Lower lobe of right lung (tissue), 2 donors: ENCODE measurements around the gene CHMP2A. TPM values are rescaled to one million over a fixed set of nuclear protein-coding genes. Genes with fewer than 3 reads are reported as not detected.

Experiments used
- ATAC-seq, 2 donors: fragments of 200-7000 bp; cut with Tn5 transposase; one replicate each; pipeline ENCODE4 v1.9.1; 2020 to 2022; ENCODE audit warnings: mild to moderate bottlenecking in 2 of 2, moderate library complexity in 2 of 2
- DNase-seq: peaks from one replicate; pipeline ENCODE4 v3.0.0-alpha.2; 2020
- H3K27ac ChIP-seq: fragments of 200-600 bp; one replicate; pipeline ENCODE4 v1.8.0; 2022
- H3K27me3 ChIP-seq: fragments of 200-600 bp; one replicate; pipeline ENCODE4 v1.8.0; 2022; ENCODE audit warnings: low read depth
- H3K36me3 ChIP-seq: fragments of 200-600 bp; one replicate; pipeline ENCODE4 v1.8.0; 2022; ENCODE audit warnings: mild to moderate bottlenecking
- H3K4me1 ChIP-seq: fragments of 200-600 bp; one replicate; pipeline ENCODE4 v1.8.0; 2022
- H3K4me3 ChIP-seq: fragments of 200-600 bp; one replicate; pipeline ENCODE4 v1.8.0; 2022; ENCODE audit warnings: mild to moderate bottlenecking
- H3K9me3 ChIP-seq: fragments of 200-600 bp; one replicate; pipeline ENCODE4 v1.8.0; 2022
- intact Hi-C: fragments of 100-400 bp; cut with DNase I; formaldehyde crosslinking; loops from one replicate; pipeline ENCODE4 v1.11.0; 2022
- total RNA-seq: library from RNA; stranded (reverse); fragmentation: NEBNext Ultra II Directional; extraction: Animal tissue kit (Norgen Biotek cat#: 25700); gene quantifications from one replicate; pipeline ENCODE4 v1.2.1, GENCODE V29; 2021
- TF ChIP-seq, protein P1 (sequence below): fragments of 200-600 bp; IDR thresholded peaks from one replicate; pipeline ENCODE4 v1.8.0; 2022; ENCODE audit warnings: antibody characterized with exemption, mild to moderate bottlenecking
- donor health status: DM: no; HTN: yes; CAD: no; lungs with severe emphysema.

CHMP2A gene
- total RNA-seq, 1 donor from 2014 or later = 104 TPM

DNA sequence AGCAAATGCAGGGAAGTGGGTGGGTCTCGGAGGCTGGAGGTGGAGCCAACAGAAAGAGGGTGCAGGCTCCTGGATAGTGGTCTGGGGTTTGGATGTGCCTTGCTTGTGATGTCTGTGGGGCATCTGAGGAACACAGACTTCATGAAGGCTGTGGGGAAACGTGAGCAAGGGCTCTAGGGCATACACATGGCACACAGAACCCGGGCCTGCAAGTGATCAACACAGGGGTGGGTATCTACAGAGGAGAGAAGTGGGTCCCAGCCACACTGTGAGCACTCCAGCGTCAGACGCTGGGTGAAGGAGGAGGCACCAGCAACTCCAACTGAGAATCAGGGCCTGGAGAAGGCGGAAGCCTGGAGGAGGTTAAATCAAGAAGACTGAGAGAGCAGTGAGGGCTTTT is 8.9 kb upstream of the CHMP2A start:
- no peak for DNase-seq

DNA sequence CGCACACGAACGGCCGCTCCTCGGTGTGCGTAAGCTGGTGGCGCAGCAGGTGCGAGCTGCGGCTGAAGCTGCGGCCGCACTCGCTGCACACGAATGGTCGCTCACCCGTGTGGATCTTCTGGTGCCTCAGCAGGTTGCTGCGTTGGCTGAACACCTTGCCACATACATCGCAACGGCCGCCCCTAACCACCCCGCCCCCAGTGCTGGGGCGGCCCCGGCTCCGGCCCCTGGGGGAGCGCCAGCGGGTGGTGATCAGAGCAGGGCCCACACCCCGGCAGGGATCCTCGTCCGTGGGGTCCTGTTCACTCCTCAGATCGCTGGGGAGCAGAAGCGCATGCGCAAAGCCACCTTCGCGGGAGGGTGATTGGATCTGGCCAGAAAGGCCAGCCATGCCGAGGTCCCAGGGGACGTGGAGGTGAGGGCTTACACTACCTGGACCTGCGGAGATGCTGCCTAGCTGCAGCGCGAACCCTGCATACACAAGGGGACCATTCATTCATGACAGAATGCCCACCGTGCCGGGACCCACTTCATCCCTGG is 8.2 kb upstream of the CHMP2A start:
- peaks cover 13% of the 10 kb centered on the region for H3K36me3 ChIP-seq
- H3K4me1 ChIP-seq = peaks cover 21% of the 10 kb centered on the region
- ATAC-seq (no peak), DNase-seq (no peak)
- H3K9me3 ChIP-seq = no peaks in the 10 kb centered on the region
- intact Hi-C loops = no loop called here
- peak overlapping the region; percentile 57 for H3K4me3 ChIP-seq
- H3K27ac ChIP-seq = peak overlapping the region; percentile 67
- TF ChIP-seq, protein P1, sequence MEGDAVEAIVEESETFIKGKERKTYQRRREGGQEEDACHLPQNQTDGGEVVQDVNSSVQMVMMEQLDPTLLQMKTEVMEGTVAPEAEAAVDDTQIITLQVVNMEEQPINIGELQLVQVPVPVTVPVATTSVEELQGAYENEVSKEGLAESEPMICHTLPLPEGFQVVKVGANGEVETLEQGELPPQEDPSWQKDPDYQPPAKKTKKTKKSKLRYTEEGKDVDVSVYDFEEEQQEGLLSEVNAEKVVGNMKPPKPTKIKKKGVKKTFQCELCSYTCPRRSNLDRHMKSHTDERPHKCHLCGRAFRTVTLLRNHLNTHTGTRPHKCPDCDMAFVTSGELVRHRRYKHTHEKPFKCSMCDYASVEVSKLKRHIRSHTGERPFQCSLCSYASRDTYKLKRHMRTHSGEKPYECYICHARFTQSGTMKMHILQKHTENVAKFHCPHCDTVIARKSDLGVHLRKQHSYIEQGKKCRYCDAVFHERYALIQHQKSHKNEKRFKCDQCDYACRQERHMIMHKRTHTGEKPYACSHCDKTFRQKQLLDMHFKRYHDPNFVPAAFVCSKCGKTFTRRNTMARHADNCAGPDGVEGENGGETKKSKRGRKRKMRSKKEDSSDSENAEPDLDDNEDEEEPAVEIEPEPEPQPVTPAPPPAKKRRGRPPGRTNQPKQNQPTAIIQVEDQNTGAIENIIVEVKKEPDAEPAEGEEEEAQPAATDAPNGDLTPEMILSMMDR = no peak
- peaks cover 6% of the 10 kb centered on the region for H3K27me3 ChIP-seq

More for the DNA sequence above, 8.9 kb upstream of the CHMP2A start:
- peaks cover 16% of the 10 kb centered on the region for H3K36me3 ChIP-seq
- peaks cover 21% of the 10 kb centered on the region for H3K4me1 ChIP-seq
- intact Hi-C loops = no loop called here
- ATAC-seq = no peak
- H3K4me3 ChIP-seq = no peak overlapping the region
- TF ChIP-seq, protein P1 = no peak
- H3K9me3 ChIP-seq = no peaks in the 10 kb centered on the region
- no peak overlapping the region for H3K27ac ChIP-seq
- peaks cover 6% of the 10 kb centered on the region for H3K27me3 ChIP-seq

DNA sequence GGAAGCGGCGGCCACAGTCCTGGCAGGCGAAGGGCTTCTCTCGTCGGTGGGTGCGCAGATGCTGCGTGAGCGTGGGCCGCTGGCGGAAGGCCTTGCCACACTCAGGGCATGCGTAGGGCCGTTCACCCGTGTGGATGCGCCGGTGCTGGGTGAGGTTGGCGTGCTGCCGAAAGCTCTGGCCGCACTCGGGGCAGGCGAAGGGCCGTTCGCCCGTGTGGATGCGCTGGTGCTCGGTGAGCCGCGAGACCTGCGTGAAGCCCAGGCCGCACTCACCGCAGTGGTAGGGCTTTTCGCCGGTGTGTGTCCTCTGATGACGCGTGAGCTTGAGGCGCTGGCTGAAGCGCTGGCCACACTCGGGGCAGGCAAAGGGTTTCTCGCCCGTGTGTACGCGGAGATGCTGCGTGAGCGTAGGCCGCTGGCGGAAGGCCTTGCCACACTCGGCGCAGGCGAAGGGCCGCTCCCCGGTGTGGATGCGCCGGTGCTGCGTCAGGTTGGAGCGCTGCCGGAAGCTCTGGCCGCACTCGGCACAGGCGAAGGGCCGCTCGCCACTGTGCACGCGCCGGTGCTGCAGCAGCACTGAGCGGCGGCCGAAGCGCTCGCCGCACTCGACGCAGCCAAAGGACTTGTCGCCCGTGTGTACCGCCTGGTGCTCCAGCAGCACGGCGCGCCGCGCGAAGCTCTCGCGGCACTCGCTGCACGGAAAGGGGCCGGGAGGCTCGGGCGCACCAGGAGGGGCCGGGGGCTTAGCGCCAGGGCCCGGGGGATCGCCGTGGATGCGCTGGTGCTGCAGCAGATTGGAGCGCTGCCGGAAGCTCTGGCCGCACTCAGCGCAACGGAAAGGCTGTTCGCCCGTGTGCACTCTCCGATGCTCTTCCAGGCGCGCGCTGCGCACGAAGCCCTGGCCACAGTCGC is 7.5 kb upstream of the CHMP2A start:
- TF ChIP-seq, protein P1 = no peak
- peak; percentile 66 for DNase-seq
- intact Hi-C loops = no loop called here
- H3K27ac ChIP-seq = peak overlapping the region; percentile 67
- peaks cover 11% of the 10 kb centered on the region for H3K36me3 ChIP-seq
- peaks cover 24% of the 10 kb centered on the region for H3K4me1 ChIP-seq
- peak; percentile 1 to 2 for ATAC-seq
- H3K9me3 ChIP-seq = no peaks in the 10 kb centered on the region
- peak overlapping the region; percentile 57 for H3K4me3 ChIP-seq
- peaks cover 6% of the 10 kb centered on the region for H3K27me3 ChIP-seq

DNA sequence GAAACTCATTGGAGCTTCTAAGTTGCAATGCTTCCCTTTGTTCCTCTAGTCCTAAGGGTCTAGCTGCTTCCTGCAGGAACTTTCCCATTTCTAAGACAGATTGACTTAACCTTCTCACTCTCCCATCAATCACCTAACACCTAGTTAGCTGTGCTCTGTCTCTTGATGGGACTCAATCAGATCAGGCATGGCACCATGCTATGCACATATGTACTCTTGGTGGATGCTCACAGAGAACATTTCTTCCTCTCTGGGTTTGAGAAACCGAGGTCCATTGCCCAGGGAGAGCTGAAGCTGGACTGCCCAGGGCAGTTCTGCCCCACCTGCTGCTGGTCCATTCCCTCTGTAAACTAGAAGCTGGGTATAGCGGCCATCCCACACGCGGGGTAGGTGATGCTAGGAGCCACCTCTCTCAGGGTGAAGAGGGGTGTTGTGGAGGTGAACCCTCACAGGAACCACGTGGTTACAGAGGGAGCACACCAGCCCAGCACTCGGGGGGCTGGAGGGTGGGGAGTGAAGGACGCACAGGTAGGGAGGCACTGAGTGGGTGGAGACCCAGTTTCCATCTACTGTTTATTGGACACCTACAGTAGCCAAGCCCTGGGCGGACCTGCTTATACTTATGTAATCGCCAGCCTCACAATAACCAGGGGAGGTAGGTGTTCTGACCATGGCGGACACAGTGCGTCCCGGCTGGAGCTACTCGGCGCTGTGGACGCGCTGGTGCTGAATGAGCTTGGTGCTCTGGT is 6.6 kb upstream of the CHMP2A start:
- Histone ChIP-seq H3K36me3 (peaks cover 9% of the 10 kb centered on the region), H3K4me1 (peaks cover 32% of the 10 kb centered on the region), H3K27me3 (peaks cover 6% of the 10 kb centered on the region), H3K27ac (no peak overlapping the region), H3K9me3 (no peaks in the 10 kb centered on the region), H3K4me3 (peak overlapping the region; percentile 57)
- no peak for DNase-seq
- TF ChIP-seq, protein P1 = no peak
- intact Hi-C loops = no loop called here
- ATAC-seq = no peak

DNA sequence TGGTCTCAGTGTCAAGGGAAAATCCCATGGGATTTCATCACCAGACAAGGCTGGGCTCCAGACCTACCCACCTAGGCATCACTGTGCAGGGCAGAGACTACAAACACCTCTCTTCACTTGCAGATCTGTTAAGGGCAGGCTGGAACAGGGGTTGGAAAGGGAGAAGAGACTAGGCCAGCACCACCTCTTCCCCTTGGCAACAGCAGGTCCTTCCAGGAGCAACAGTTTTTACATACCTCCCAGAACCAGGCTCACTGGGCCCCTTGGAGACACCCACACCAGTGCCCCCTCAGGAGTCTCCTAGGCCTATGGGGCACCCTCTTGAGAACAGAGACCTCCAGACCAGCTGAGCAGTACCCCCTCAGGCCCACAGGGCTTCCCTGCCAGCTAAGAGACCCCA is 6.0 kb upstream of the CHMP2A start:
- H3K4me1 ChIP-seq = peaks cover 39% of the 10 kb centered on the region
- intact Hi-C loops = no loop called here

More for the DNA sequence above, 6.0 kb upstream of the CHMP2A start:
- H3K27me3 ChIP-seq = peaks cover 6% of the 10 kb centered on the region
- H3K27ac ChIP-seq = no peak overlapping the region
- TF ChIP-seq, protein P1 = no peak
- no peak overlapping the region for H3K4me3 ChIP-seq
- DNase-seq (no peak), ATAC-seq (no peak)
- H3K36me3 ChIP-seq = peaks cover 13% of the 10 kb centered on the region
- no peaks in the 10 kb centered on the region for H3K9me3 ChIP-seq
